KOPT-K1 (cell line): ENCODE measurements around the gene CMTM1.
A peak's percentile ranks its signal among the peaks of the same experiment; 100 is the strongest.
"Not testable (repeated sequence)": the region's sequence is repeated elsewhere in the genome, so short reads cannot be mapped to it uniquely, and the experiment has no call there.

ENCODE experiments used
- H3K27ac ChIP-seq: fragments of 200-600 bp; sonication (generic); 2 replicates; pipeline ENCODE4 v1.5.1; 2016; ENCODE audit warnings: antibody characterized with exemption, mild to moderate bottlenecking, low read depth, low read length; ENCODE audit not compliant: poor library complexity, severe bottlenecking
- H3K36me3 ChIP-seq: fragments of 200-600 bp; sonication (generic); 2 replicates; pipeline ENCODE4 v1.5.1; 2017; ENCODE audit warnings: antibody characterized with exemption, mild to moderate bottlenecking, low read length, moderate library complexity; ENCODE audit not compliant: insufficient read depth
- H3K9me3 ChIP-seq: fragments of 200-600 bp; sonication (generic); 2 replicates; pipeline ENCODE4 v1.5.1; 2017; ENCODE audit warnings: antibody characterized with exemption, low read length, mild to moderate bottlenecking; ENCODE audit not compliant: insufficient read depth, poor library complexity, severe bottlenecking

The CMTM1 gene

GRCh38 chr16:66588981-66589713 lies 22.9 kb downstream of the CMTM1 start:
- peak overlapping the region; percentile 61 for H3K27ac ChIP-seq
- no peaks in the 10 kb centered on the region for H3K36me3 ChIP-seq
- no peaks in the 10 kb centered on the region for H3K9me3 ChIP-seq

- Histone ChIP-seq H3K36me3 (no peaks in the 10 kb centered on the region), H3K27ac (peak overlapping the region; percentile 61), H3K9me3 (no peaks in the 10 kb centered on the region)
Measured at GRCh38 chr16:66590322-66590721, 24.1 kb downstream of the CMTM1 start.

- Histone ChIP-seq H3K27ac (peak overlapping the region; percentile 61), H3K9me3 (no peaks in the 10 kb centered on the region), H3K36me3 (no peaks in the 10 kb centered on the region)
Measured at GRCh38 chr16:66591018-66591417, 24.8 kb downstream of the CMTM1 start.

- Histone ChIP-seq H3K27ac (no peak overlapping the region), H3K36me3 (no peaks in the 10 kb centered on the region), H3K9me3 (no peaks in the 10 kb centered on the region)
Measured at GRCh38 chr16:66592241-66592640, 26.0 kb downstream of the CMTM1 start.

- H3K36me3 ChIP-seq, result no peaks in the 10 kb centered on the region
Measured at GRCh38 chr16:66592814-66593213, 26.6 kb downstream of the CMTM1 start.

GRCh38 chr16:66594739-66595138 lies 28.5 kb downstream of the CMTM1 start:
- Histone ChIP-seq H3K27ac (no peak overlapping the region), H3K36me3 (no peaks in the 10 kb centered on the region)

More at GRCh38 chr16:66592814-66593213, 26.6 kb downstream of the CMTM1 start:
- H3K27ac ChIP-seq, result no peak overlapping the region
- no peaks in the 10 kb centered on the region for H3K9me3 ChIP-seq

GRCh38 chr16:66596559-66596958 lies 30.3 kb downstream of the CMTM1 start:
- H3K36me3 ChIP-seq, H3K27ac ChIP-seq: not testable (repeated sequence)
- H3K9me3 ChIP-seq, result peaks cover 11% of the 10 kb centered on the region

More at GRCh38 chr16:66594739-66595138, 28.5 kb downstream of the CMTM1 start:
- no peaks in the 10 kb centered on the region for H3K9me3 ChIP-seq

GRCh38 chr16:66596986-66597848 lies 31.0 kb downstream of the CMTM1 start:
- H3K27ac ChIP-seq, result peak overlapping the region; percentile 28
- H3K9me3 ChIP-seq, result peaks cover 15% of the 10 kb centered on the region
- no peaks in the 10 kb centered on the region for H3K36me3 ChIP-seq

- H3K36me3 ChIP-seq, result no peaks in the 10 kb centered on the region
- peaks cover 15% of the 10 kb centered on the region for H3K9me3 ChIP-seq
- H3K27ac ChIP-seq, result no peak overlapping the region
Measured at GRCh38 chr16:66598111-66598510, 31.9 kb downstream of the CMTM1 start.

- Histone ChIP-seq H3K36me3 (no peaks in the 10 kb centered on the region), H3K9me3 (peaks cover 15% of the 10 kb centered on the region), H3K27ac (peak overlapping the region; percentile 49)
Measured at GRCh38 chr16:66599726-66600125, 33.5 kb downstream of the CMTM1 start.

GRCh38 chr16:66600477-66600876 lies 34.2 kb downstream of the CMTM1 start:
- peak overlapping the region; percentile 49 for H3K27ac ChIP-seq
- no peaks in the 10 kb centered on the region for H3K36me3 ChIP-seq
- H3K9me3 ChIP-seq, result peaks cover 15% of the 10 kb centered on the region

GRCh38 chr16:66601471-66601870 lies 35.2 kb downstream of the CMTM1 start:
- Histone ChIP-seq H3K27ac (no peak overlapping the region), H3K36me3 (0 out of 2 replicates have a peak, but pooled peaks cover 2% of the 10 kb centered on the region), H3K9me3 (peaks cover 15% of the 10 kb centered on the region)

- peaks cover 15% of the 10 kb centered on the region for H3K9me3 ChIP-seq
- peak overlapping the region; percentile 92 for H3K27ac ChIP-seq
- peaks cover 25% of the 10 kb centered on the region for H3K36me3 ChIP-seq
Measured at GRCh38 chr16:66603537-66604375, 37.5 kb downstream of the CMTM1 start.

- peaks cover 33% of the 10 kb centered on the region for H3K36me3 ChIP-seq
- H3K9me3 ChIP-seq, result peaks cover 15% of the 10 kb centered on the region
- H3K27ac ChIP-seq, result peak within 1 kb of the TSS; percentile 92
Measured at GRCh38 chr16:66604376-66605176, 38.3 kb downstream of the CMTM1 start, which contains the start of gene CMTM3. TSS of gene CMTM3 (plus strand) at chr16:66604704. CDS start at chr16:66604806, 102 bp downstream.
